Measurements from ENCODE around the gene LHPP. TPM values are rescaled to one million over a fixed set of nuclear protein-coding genes. Genes with fewer than 3 reads are reported as not detected.

Gene LHPP
- total and polyA plus RNA-seq, 2 donors (not counting 1 experiment from before 2014, with no cell fraction given) = 10.2 to 15.6 TPM

DNA sequence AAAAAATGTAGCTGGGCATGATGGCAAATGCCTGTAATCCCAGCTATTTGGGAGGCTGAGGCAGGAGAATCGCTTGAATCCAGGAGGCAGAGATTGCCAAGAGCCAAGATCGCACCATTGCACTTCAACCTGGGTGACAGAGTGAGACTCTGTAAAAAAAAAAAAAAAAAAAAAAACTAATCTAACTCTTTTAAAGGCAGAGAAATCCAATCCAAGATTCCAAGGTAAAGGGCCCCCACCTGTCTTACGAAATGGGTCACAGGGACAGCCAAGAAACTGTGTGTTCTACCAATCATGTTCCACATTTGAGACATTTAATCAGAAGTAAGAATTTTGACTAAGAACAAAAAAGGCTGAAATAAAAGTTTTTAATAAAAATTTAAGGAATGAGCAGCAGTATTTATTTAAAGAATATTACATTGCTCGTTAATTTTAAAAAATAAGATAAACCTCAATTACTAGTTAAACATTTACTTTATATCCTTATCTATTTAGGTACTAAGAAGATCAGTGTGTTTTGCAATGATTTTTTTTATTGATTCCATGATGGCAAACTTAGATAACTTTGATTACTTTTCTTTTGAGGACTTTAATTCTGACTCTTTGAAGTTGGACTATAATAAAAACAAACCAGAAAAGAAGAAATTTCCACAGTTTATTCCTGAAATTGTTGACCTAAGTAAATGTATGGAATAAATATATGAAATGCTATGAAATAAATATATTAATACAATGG is 36.2 kb upstream of the LHPP start:
- H3K79me2 ChIP-seq (ENCODE audit: control insufficient read depth, insufficient read depth, low read length) = no peaks in the 10 kb centered on the region
- no peak overlapping the region for H3K4me2 ChIP-seq (ENCODE audit: extremely low read depth, insufficient read depth, low read length)
- TF ChIP-seq, protein P1, sequence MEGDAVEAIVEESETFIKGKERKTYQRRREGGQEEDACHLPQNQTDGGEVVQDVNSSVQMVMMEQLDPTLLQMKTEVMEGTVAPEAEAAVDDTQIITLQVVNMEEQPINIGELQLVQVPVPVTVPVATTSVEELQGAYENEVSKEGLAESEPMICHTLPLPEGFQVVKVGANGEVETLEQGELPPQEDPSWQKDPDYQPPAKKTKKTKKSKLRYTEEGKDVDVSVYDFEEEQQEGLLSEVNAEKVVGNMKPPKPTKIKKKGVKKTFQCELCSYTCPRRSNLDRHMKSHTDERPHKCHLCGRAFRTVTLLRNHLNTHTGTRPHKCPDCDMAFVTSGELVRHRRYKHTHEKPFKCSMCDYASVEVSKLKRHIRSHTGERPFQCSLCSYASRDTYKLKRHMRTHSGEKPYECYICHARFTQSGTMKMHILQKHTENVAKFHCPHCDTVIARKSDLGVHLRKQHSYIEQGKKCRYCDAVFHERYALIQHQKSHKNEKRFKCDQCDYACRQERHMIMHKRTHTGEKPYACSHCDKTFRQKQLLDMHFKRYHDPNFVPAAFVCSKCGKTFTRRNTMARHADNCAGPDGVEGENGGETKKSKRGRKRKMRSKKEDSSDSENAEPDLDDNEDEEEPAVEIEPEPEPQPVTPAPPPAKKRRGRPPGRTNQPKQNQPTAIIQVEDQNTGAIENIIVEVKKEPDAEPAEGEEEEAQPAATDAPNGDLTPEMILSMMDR (conservative IDR thresholded peaks at IDR 0.05 in 1 of 2, IDR thresholded peaks at IDR 0.05 in 1 of 2; ENCODE audit: low read depth in 1 of 2, low read length in 2 of 2) = no peak
- TF ChIP-seq EZH2 (IDR thresholded peaks at IDR 0.05; ENCODE audit: low read length, missing control alignments) = no peak
- no peaks in the 10 kb centered on the region for H4K20me1 ChIP-seq (ENCODE audit: control insufficient read depth, extremely low read depth, insufficient read depth, low read length)
- H3K9me3 ChIP-seq (ENCODE audit: control insufficient read depth, insufficient read depth, low read depth, low read length) = no peaks in the 10 kb centered on the region
- H3K27me3 ChIP-seq (ENCODE audit: control insufficient read depth, insufficient read depth, low read length) = peaks cover 9% of the 10 kb centered on the region
- no peak overlapping the region for H2AFZ ChIP-seq (ENCODE audit: low read length)
- H3K36me3 ChIP-seq (ENCODE audit: control insufficient read depth, insufficient read depth, low read length) = no peaks in the 10 kb centered on the region
- no peak for DNase-seq (ENCODE audit: low read depth in 2 of 2)
- no peak overlapping the region for H3K9ac ChIP-seq (ENCODE audit: insufficient read depth, low read length)
- H3K27ac ChIP-seq (ENCODE audit: insufficient read depth, low read length) = no peak overlapping the region
- H3K4me1 ChIP-seq (ENCODE audit: control insufficient read depth, extremely low read depth, insufficient read depth, low read length) = no peaks in the 10 kb centered on the region
- H3K4me3 ChIP-seq (replicated peaks in 1 of 4; ENCODE audit: control extremely low read depth in 1 of 4, insufficient read depth in 1 of 4, low read depth in 3 of 4, low read length in 4 of 4) = no peak overlapping the region

GRCh38 chr10:124428207-124428777 is 33.3 kb upstream of the LHPP start:
- H3K9ac ChIP-seq (ENCODE audit: insufficient read depth, low read length) = no peak overlapping the region
- no peak overlapping the region for H3K4me2 ChIP-seq (ENCODE audit: extremely low read depth, insufficient read depth, low read length)
- DNase-seq (ENCODE audit: low read depth in 2 of 2) = no peak
- no peaks in the 10 kb centered on the region for H3K9me3 ChIP-seq (ENCODE audit: control insufficient read depth, insufficient read depth, low read depth, low read length)
- no peaks in the 10 kb centered on the region for H3K4me1 ChIP-seq (ENCODE audit: control insufficient read depth, extremely low read depth, insufficient read depth, low read length)
- no peak overlapping the region for H3K4me3 ChIP-seq (replicated peaks in 1 of 4; ENCODE audit: control extremely low read depth in 1 of 4, insufficient read depth in 1 of 4, low read depth in 3 of 4, low read length in 4 of 4)
- no peak overlapping the region for H2AFZ ChIP-seq (ENCODE audit: low read length)
- H3K27ac ChIP-seq (ENCODE audit: insufficient read depth, low read length) = no peak overlapping the region
- no peak for TF ChIP-seq EZH2 (IDR thresholded peaks at IDR 0.05; ENCODE audit: low read length, missing control alignments)
- TF ChIP-seq, protein P1 (conservative IDR thresholded peaks at IDR 0.05 in 1 of 2, IDR thresholded peaks at IDR 0.05 in 1 of 2; ENCODE audit: low read depth in 1 of 2, low read length in 2 of 2) = no peak
- no peaks in the 10 kb centered on the region for H4K20me1 ChIP-seq (ENCODE audit: control insufficient read depth, extremely low read depth, insufficient read depth, low read length)
- H3K27me3 ChIP-seq (ENCODE audit: control insufficient read depth, insufficient read depth, low read length) = peaks cover 3% of the 10 kb centered on the region
- H3K36me3 ChIP-seq (ENCODE audit: control insufficient read depth, insufficient read depth, low read length) = no peaks in the 10 kb centered on the region
- H3K79me2 ChIP-seq (ENCODE audit: control insufficient read depth, insufficient read depth, low read length) = no peaks in the 10 kb centered on the region

- H4K20me1 ChIP-seq (ENCODE audit: control insufficient read depth, extremely low read depth, insufficient read depth, low read length) = no peaks in the 10 kb centered on the region
Measured at GRCh38 chr10:124429576-124429975, 32.0 kb upstream of the LHPP start.

More at GRCh38 chr10:124429576-124429975, 32.0 kb upstream of the LHPP start:
- H3K27me3 ChIP-seq (ENCODE audit: control insufficient read depth, insufficient read depth, low read length) = peaks cover 3% of the 10 kb centered on the region
- no peak overlapping the region for H3K9ac ChIP-seq (ENCODE audit: insufficient read depth, low read length)
- H3K4me3 ChIP-seq (replicated peaks in 1 of 4; ENCODE audit: control extremely low read depth in 1 of 4, insufficient read depth in 1 of 4, low read depth in 3 of 4, low read length in 4 of 4) = no peak overlapping the region
- no peaks in the 10 kb centered on the region for H3K79me2 ChIP-seq (ENCODE audit: control insufficient read depth, insufficient read depth, low read length)
- TF ChIP-seq EZH2 (IDR thresholded peaks at IDR 0.05; ENCODE audit: low read length, missing control alignments) = no peak
- TF ChIP-seq, protein P1 (conservative IDR thresholded peaks at IDR 0.05 in 1 of 2, IDR thresholded peaks at IDR 0.05 in 1 of 2; ENCODE audit: low read depth in 1 of 2, low read length in 2 of 2) = no peak
- H2AFZ ChIP-seq (ENCODE audit: low read length) = no peak overlapping the region
- H3K27ac ChIP-seq (ENCODE audit: insufficient read depth, low read length) = no peak overlapping the region
- no peak overlapping the region for H3K4me2 ChIP-seq (ENCODE audit: extremely low read depth, insufficient read depth, low read length)
- no peaks in the 10 kb centered on the region for H3K36me3 ChIP-seq (ENCODE audit: control insufficient read depth, insufficient read depth, low read length)
- H3K9me3 ChIP-seq (ENCODE audit: control insufficient read depth, insufficient read depth, low read depth, low read length) = no peaks in the 10 kb centered on the region
- DNase-seq (ENCODE audit: low read depth in 2 of 2) = no peak
- no peaks in the 10 kb centered on the region for H3K4me1 ChIP-seq (ENCODE audit: control insufficient read depth, extremely low read depth, insufficient read depth, low read length)
